Activated B cell treated with CpG ODN at 0.5 μM for 24 hours (primary cell): ENCODE measurements around the gene ACSM3. TPM values are rescaled to one million over a fixed set of nuclear protein-coding genes. Genes with fewer than 3 reads are reported as not detected.

Experiments used
- ATAC-seq: fragments of 200-7000 bp; cut with Tn5 transposase; one replicate; pipeline ENCODE4 v1.10.0; 2021; ENCODE audit warnings: low read depth, mild to moderate bottlenecking, moderate library complexity
- CTCF ChIA-PET: fragments of 350-600 bp; sonication (Branson Sonifier 250); formaldehyde crosslinking; loops from one replicate; lab custom pipeline; 2021; ENCODE audit warnings: antibody characterized with exemption; lab: Charles Lee
- POLR2A ChIA-PET: fragments of 350-600 bp; sonication (Branson Sonifier 250); formaldehyde crosslinking; loops from one replicate; lab custom pipeline; 2021; ENCODE audit warnings: antibody characterized with exemption; lab: Charles Lee
- DNase-seq: peaks from one replicate; pipeline ENCODE4 v3.0.0; 2022
- H3K27ac Mint-ChIP-seq: one replicate; pipeline ENCODE4 v1.8.0; 2020; ENCODE audit warnings: mixed read lengths
- H3K27me3 Mint-ChIP-seq: one replicate; pipeline ENCODE4 v1.8.0; 2021; ENCODE audit warnings: mixed read lengths
- H3K36me3 Mint-ChIP-seq: one replicate; pipeline ENCODE4 v1.8.0; 2021; ENCODE audit warnings: low read depth, mixed read lengths
- H3K4me1 Mint-ChIP-seq: one replicate; pipeline ENCODE4 v1.8.0; 2021; ENCODE audit warnings: mixed read lengths
- H3K4me3 Mint-ChIP-seq: one replicate; pipeline ENCODE4 v1.8.0; 2020; ENCODE audit warnings: mild to moderate bottlenecking, mixed read lengths
- H3K9me3 Mint-ChIP-seq: one replicate; pipeline ENCODE4 v1.8.0; 2020; ENCODE audit warnings: mixed read lengths
- intact Hi-C: fragments of 100-400 bp; cut with micrococcal nuclease; formaldehyde crosslinking; loops from one replicate; pipeline ENCODE4 v1.15.1; 2024
- total RNA-seq: library from RNA; stranded (reverse); gene quantifications from 2 replicates; pipeline ENCODE4 v1.2.3, GENCODE V29; 2022
- TF ChIP-seq, protein P1 (sequence below): fragments of 200-600 bp; IDR thresholded peaks from one replicate; pipeline ENCODE4 v1.8.0; 2022; ENCODE audit warnings: antibody characterized with exemption, mild to moderate bottlenecking

ACSM3 gene
- total RNA-seq, 1 donor from 2014 or later: 13.6 TPM

DNA sequence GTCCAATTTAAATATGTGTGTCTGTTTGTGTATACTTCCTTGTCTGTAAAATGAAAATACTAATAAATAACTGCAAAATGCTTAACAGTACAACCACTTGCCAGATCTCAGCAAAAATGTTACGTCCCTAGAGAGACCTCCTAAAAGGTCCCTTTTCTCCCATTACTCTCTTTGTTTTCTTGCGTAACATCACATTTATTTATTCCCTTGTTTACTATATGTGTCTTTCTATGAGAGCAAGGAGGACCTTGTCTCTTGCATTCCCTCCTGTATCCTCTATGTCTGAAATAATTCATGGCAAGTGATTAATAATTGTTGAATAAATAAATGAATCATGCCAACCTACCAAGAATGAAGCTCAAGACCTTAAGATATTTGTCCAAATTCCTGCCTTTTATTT is 1.9 kb downstream of the ACSM3 start:
- ATAC-seq (no peak), DNase-seq (no peak)
- no peak overlapping the region for H3K27ac Mint-ChIP-seq
- peaks cover 7% of the 10 kb centered on the region for H3K9me3 Mint-ChIP-seq
- no peaks in the 10 kb centered on the region for H3K27me3 Mint-ChIP-seq
- TF ChIP-seq, protein P1, sequence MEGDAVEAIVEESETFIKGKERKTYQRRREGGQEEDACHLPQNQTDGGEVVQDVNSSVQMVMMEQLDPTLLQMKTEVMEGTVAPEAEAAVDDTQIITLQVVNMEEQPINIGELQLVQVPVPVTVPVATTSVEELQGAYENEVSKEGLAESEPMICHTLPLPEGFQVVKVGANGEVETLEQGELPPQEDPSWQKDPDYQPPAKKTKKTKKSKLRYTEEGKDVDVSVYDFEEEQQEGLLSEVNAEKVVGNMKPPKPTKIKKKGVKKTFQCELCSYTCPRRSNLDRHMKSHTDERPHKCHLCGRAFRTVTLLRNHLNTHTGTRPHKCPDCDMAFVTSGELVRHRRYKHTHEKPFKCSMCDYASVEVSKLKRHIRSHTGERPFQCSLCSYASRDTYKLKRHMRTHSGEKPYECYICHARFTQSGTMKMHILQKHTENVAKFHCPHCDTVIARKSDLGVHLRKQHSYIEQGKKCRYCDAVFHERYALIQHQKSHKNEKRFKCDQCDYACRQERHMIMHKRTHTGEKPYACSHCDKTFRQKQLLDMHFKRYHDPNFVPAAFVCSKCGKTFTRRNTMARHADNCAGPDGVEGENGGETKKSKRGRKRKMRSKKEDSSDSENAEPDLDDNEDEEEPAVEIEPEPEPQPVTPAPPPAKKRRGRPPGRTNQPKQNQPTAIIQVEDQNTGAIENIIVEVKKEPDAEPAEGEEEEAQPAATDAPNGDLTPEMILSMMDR: no peak
- peaks cover 15% of the 10 kb centered on the region for H3K4me1 Mint-ChIP-seq
- ChIA-PET CTCF (no interaction called here), POLR2A (interaction anchor here (2.5 kb wide), 1 partner anchor 25 kb away, joined by 19 read pairs; the partner anchor contains the start of gene THUMPD1)
- H3K4me3 Mint-ChIP-seq: no peak overlapping the region
- intact Hi-C loops: no loop called here
- peaks cover 9% of the 10 kb centered on the region for H3K36me3 Mint-ChIP-seq

DNA sequence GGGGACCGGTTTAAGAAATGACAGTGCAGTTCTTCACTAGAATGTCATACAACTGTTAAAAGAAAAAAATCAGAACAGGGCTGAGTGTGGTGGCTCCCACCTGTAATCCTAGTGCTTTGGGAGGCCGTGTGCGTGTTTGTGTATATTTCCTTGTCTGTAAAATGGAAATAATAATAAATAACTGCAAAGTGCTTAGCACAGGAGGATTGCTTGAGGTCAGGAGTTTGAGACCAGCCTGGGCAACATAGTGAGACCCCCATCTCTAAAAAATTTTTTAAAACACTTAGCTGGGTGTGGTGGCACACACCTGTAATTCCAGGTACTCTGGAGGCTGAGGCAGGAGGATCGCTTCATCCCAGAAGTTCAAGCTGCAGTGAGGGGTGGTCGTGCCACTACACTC is 2.5 kb downstream of the ACSM3 start:
- Mint-ChIP-seq H3K9me3 (peaks cover 2% of the 10 kb centered on the region), H3K4me1 (peaks cover 15% of the 10 kb centered on the region), H3K36me3 (peaks cover 6% of the 10 kb centered on the region), H3K27ac (no peak overlapping the region), H3K4me3 (no peak overlapping the region), H3K27me3 (no peaks in the 10 kb centered on the region)
- TF ChIP-seq, protein P1: no peak
- ChIA-PET CTCF (no interaction called here), POLR2A (no interaction called here)
- DNase-seq (no peak), ATAC-seq (no peak)
- intact Hi-C loops: no loop called here

DNA sequence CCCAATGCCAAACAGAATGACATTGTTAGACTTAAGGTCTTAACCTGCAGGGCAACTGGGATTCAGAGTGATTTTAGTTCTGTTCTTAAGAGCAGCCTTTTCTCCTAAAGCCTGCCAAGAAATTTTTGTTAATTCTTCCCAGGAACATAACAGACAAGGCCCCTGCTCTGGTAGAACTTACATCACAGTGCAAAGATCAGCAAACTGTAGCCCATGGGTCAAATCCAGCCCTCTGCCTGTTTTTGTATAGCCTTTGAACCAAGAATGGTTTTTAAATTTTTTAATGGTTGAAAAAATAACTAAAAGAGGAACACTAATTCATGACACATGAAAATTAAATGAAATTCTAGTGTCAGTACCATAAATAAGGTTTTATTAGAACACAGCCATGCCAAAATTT is 3.8 kb downstream of the ACSM3 start:
- peaks cover 2% of the 10 kb centered on the region for H3K9me3 Mint-ChIP-seq
- ATAC-seq (no peak), DNase-seq (no peak)
- ChIA-PET CTCF (no interaction called here), POLR2A (no interaction called here)
- H3K27me3 Mint-ChIP-seq: no peaks in the 10 kb centered on the region
- TF ChIP-seq, protein P1: no peak
- intact Hi-C loops: no loop called here
- no peak overlapping the region for H3K4me3 Mint-ChIP-seq
- H3K4me1 Mint-ChIP-seq: peaks cover 14% of the 10 kb centered on the region
- no peak overlapping the region for H3K27ac Mint-ChIP-seq
- peaks cover 5% of the 10 kb centered on the region for H3K36me3 Mint-ChIP-seq

DNA sequence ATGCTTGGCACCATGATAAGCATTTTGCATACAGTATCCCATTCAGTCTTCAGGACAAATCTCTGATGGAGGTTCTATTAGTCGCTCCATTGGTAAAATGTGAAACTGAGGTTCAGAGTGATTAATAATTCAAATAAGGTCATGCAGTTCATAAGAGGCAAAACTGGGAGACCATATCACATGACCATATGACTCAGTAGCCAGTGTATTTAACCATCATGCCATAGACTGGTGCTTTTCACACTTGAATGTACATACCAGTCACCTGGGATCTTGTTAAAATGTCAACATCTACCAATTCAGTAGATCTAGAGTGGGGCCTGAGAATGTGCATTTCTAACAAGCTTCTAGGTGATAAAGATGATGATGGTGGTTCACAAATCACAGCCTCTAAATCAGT is 4.3 kb downstream of the ACSM3 start:
- CTCF ChIA-PET: no interaction called here
- Mint-ChIP-seq H3K27me3 (no peaks in the 10 kb centered on the region), H3K4me1 (peaks cover 10% of the 10 kb centered on the region), H3K27ac (no peak overlapping the region), H3K4me3 (no peak overlapping the region), H3K9me3 (no peaks in the 10 kb centered on the region), H3K36me3 (peaks cover 5% of the 10 kb centered on the region)
- TF ChIP-seq, protein P1: no peak
- ATAC-seq (no peak), DNase-seq (no peak)
- intact Hi-C loops: no loop called here
- POLR2A ChIA-PET: no interaction called here

DNA sequence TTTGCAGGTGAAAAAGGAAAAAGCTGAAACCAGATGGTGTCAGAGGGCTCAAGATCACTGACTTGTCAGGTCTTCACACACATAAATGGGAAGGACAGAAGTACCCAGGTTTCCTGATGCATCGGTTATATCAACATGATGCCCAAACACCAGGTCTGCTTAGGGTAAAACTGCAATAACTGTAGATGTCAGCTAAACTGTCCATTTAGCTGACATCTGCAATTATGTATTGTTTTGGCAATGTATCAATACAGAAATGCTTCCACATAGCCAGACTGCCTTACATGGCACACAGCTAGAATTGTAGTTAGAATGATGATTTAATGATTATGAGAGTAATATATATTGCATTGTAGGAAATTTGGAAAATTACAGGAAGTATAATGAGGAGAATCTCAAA is 5.0 kb downstream of the ACSM3 start:
- no peaks in the 10 kb centered on the region for H3K9me3 Mint-ChIP-seq
- no peak overlapping the region for H3K27ac Mint-ChIP-seq
- ChIA-PET CTCF (no interaction called here), POLR2A (no interaction called here)
- ATAC-seq (no peak), DNase-seq (no peak)
- peaks cover 2% of the 10 kb centered on the region for H3K36me3 Mint-ChIP-seq
- no peaks in the 10 kb centered on the region for H3K27me3 Mint-ChIP-seq
- intact Hi-C loops: no loop called here
- peaks cover 3% of the 10 kb centered on the region for H3K4me1 Mint-ChIP-seq
- no peak overlapping the region for H3K4me3 Mint-ChIP-seq
- TF ChIP-seq, protein P1: no peak
